GM12878 (cell line): ENCODE data around the gene ME1.

Experiments used
- CTCF ChIP-seq, 3 experiments: IDR thresholded peaks in 2 of 3; conservative IDR thresholded peaks in 1 of 3; 2 replicates each; pipeline ENCODE4 v1.5.1; 2011; ENCODE audit warnings: low read depth in 3 of 3, low read length in 3 of 3, mild to moderate bottlenecking in 3 of 3, control low read depth in 2 of 3, moderate library complexity in 2 of 3, inconsistent platforms in 1 of 3, mixed read lengths in 1 of 3; ENCODE audit not compliant: control insufficient read depth in 2 of 3, insufficient read depth in 1 of 3; ENCODE audit errors: extremely low read depth in 1 of 3
- MYC ChIP-seq: IDR thresholded peaks from 2 replicates; pipeline ENCODE4 v1.6.1; 2011; ENCODE audit warnings: mild to moderate bottlenecking, low read length, moderate library complexity, inconsistent platforms; ENCODE audit not compliant: insufficient read depth, insufficient replicate concordance, insufficient read length, severe bottlenecking

- TF ChIP-seq MYC (no peak), CTCF (IDR thresholded peaks at IDR 0.05 in 2 of 3, conservative IDR thresholded peaks at IDR 0.05 in 1 of 3; ENCODE audit: control insufficient read depth in 2 of 3, extremely low read depth in 1 of 3, insufficient read depth in 1 of 3, low read depth in 3 of 3, low read length in 3 of 3) (no peak)
These were observed 136.2 kb downstream of the ME1 start for GRCh38 chr6:83294676-83295075.
